SK-N-SH treated with all-trans-retinoic acid at 6 μM for 48 hours (cell line): ENCODE measurements around the gene RUNDC3A.

ENCODE experiments used
- BACH2 ChIP-seq: fragments of 250-450 bp; sonication (Bioruptor Pico); IDR thresholded peaks from 2 replicates; pipeline ENCODE4 v1.9.0; 2021; ENCODE audit warnings: mild to moderate bottlenecking, borderline replicate concordance
- CREB5 ChIP-seq: fragments of 250-450 bp; sonication (Bioruptor Pico); IDR thresholded peaks from 2 replicates; pipeline ENCODE4 v1.5.1; 2020; ENCODE audit warnings: low read depth, mild to moderate bottlenecking, moderate library complexity
- GLIS3 ChIP-seq: fragments of 250-450 bp; sonication (Bioruptor Pico); IDR thresholded peaks from 2 replicates; pipeline ENCODE4 v1.5.0; 2020; ENCODE audit warnings: mild to moderate bottlenecking, moderate library complexity
- OSR1 ChIP-seq: fragments of 250-450 bp; sonication (Bioruptor Pico); IDR thresholded peaks from 2 replicates; pipeline ENCODE4 v1.8.0; 2022; ENCODE audit warnings: moderate library complexity, mild to moderate bottlenecking, inconsistent platforms
- PATZ1 ChIP-seq: fragments of 250-450 bp; sonication (Bioruptor Pico); IDR thresholded peaks from 2 replicates; pipeline ENCODE4 v1.8.0; 2020; ENCODE audit warnings: mild to moderate bottlenecking, moderate library complexity, borderline replicate concordance
- TCF4 ChIP-seq: fragments of 250-450 bp; sonication (Bioruptor Pico); IDR thresholded peaks from 2 replicates; pipeline ENCODE4 v1.8.0; 2021; ENCODE audit warnings: mild to moderate bottlenecking, moderate library complexity, borderline replicate concordance
- TSHZ2 ChIP-seq: fragments of 250-450 bp; sonication (Bioruptor Pico); IDR thresholded peaks from 2 replicates; pipeline ENCODE4 v1.5.0; 2020; ENCODE audit warnings: mild to moderate bottlenecking, moderate library complexity
- ZFP30 ChIP-seq: fragments of 450-650 bp; formaldehyde crosslinking; IDR thresholded peaks from 2 replicates; pipeline ENCODE4 v1.5.0; 2022; ENCODE audit warnings: mild to moderate bottlenecking, moderate library complexity

GRCh38 chr17:44327715-44328449 lies 19.5 kb downstream of the RUNDC3A start:
- no peak for TF ChIP-seq PATZ1
- TF ChIP-seq CREB5, result no peak
- TF ChIP-seq OSR1, result no peak
- no peak for TF ChIP-seq TCF4 (CRISPR knock-in tag)
- TF ChIP-seq TSHZ2 (CRISPR knock-in tag), result no peak
- TF ChIP-seq GLIS3 (CRISPR knock-in tag), result no peak
- no peak for TF ChIP-seq ZFP30 (CRISPR knock-in tag)
- no peak for TF ChIP-seq BACH2 (CRISPR knock-in tag)
